ENCODE measurements around the gene ZNF92.

GRCh38 chr7:65354263-65354662 lies 19.4 kb upstream of the ZNF92 start:
- no peak for TF ChIP-seq CTBP1 (IDR thresholded peaks at IDR 0.05; ENCODE audit: borderline replicate concordance)
- TF ChIP-seq ZNF384 (IDR thresholded peaks at IDR 0.05): no peak
- no peak for TF ChIP-seq ELF4 (IDR thresholded peaks at IDR 0.05)
- no peak for TF ChIP-seq FOXM1 (IDR thresholded peaks at IDR 0.05; ENCODE audit: borderline replicate concordance)
- TF ChIP-seq LEF1 (IDR thresholded peaks at IDR 0.05; ENCODE audit: borderline replicate concordance): no peak
- TF ChIP-seq SUZ12 (IDR thresholded peaks at IDR 0.05): no peak
